ENCODE measurements around the gene TMEM120A.

GRCh38 chr7:75953431-75953830, 41.0 kb downstream of the TMEM120A start:
- no peak for TF ChIP-seq CTCF (IDR thresholded peaks at IDR 0.05)
- TF ChIP-seq POLR2AphosphoS5 (IDR thresholded peaks at IDR 0.05) = no peak
- TF ChIP-seq EP300 (IDR thresholded peaks at IDR 0.05) = no peak

Data from upper lobe of left lung (tissue), 4 donors.